Small intestine (tissue), 7 donors: ENCODE results near the gene LMO1. TPM values are rescaled to one million over a fixed set of nuclear protein-coding genes. Genes with fewer than 3 reads are reported as not detected.

ENCODE experiments used
- DNase-seq, 2 donors: peaks; one replicate each; pipeline versions ENCODE4 v3.0.0 to v3.0.0-alpha.2; 2013
- FAIRE-seq: peaks from 2 replicates; lab custom pipeline; 2012; peaks lifted over from hg19 to GRCh38; lab: Jason Lieb, UNC
- H3K27ac ChIP-seq, 3 donors: one replicate each; pipeline ENCODE4 v1.5.1; 2013; ENCODE audit warnings: low read length in 2 of 3, mild to moderate bottlenecking in 2 of 3, control low read depth in 1 of 3, inconsistent platforms in 1 of 3, low read depth in 1 of 3, moderate library complexity in 1 of 3
- H3K27me3 ChIP-seq, 3 donors: one replicate each; pipeline ENCODE4 v1.6.1; 2013; ENCODE audit warnings: low read length in 3 of 3, inconsistent platforms in 1 of 3; ENCODE audit not compliant: control insufficient read depth in 3 of 3, insufficient read depth in 3 of 3
- H3K36me3 ChIP-seq, 3 donors: one replicate each; pipeline ENCODE4 v1.6.1; 2013; ENCODE audit warnings: low read length in 3 of 3, inconsistent platforms in 1 of 3, low read depth in 1 of 3, mild to moderate bottlenecking in 1 of 3, moderate library complexity in 1 of 3; ENCODE audit not compliant: control insufficient read depth in 3 of 3, insufficient read depth in 2 of 3
- H3K4me1 ChIP-seq, 3 donors: one replicate each; pipeline ENCODE4 v1.6.1; 2013; ENCODE audit warnings: low read length in 2 of 3, inconsistent platforms in 1 of 3, low read depth in 1 of 3, mild to moderate bottlenecking in 1 of 3, moderate library complexity in 1 of 3; ENCODE audit not compliant: control insufficient read depth in 3 of 3, insufficient read depth in 2 of 3
- H3K4me3 ChIP-seq, 3 donors: one replicate each; pipeline ENCODE4 v1.5.1; 2013; ENCODE audit warnings: low read length in 3 of 3, control low read depth in 1 of 3, inconsistent platforms in 1 of 3, low read depth in 1 of 3, mild to moderate bottlenecking in 1 of 3, moderate library complexity in 1 of 3
- H3K9me3 ChIP-seq, 2 donors: one replicate each; pipeline ENCODE4 v1.6.1; 2013; ENCODE audit warnings: low read depth in 1 of 2, low read length in 1 of 2; ENCODE audit not compliant: control insufficient read depth in 2 of 2, insufficient read depth in 1 of 2
- WGBS, 3 donors: extraction: QIAGEN DNeasy Blood & Tissue Kit; methylation state at CpG; one replicate each; pipeline ENCODE4 v1.1.7; 2013; 5-methylcytosine and 5-hydroxymethylcytosine counted together
- polyA plus RNA-seq, 4 donors: library from polyadenylated mRNA; stranded (reverse) in 3 of 4; unstranded in 1 of 4; fragments of 200-250 nt in 3 of 4; fragments of 120-200 nt in 1 of 4; gene quantifications; one replicate each; pipeline versions ENCODE4 v1.2.1 to v1.2.3, GENCODE V29; 2013
- donor health status: healthy with polysubstance abuse.
- donor health status: control.
- donor health status: control.
- donor health status: Bipolar disorder and iron deficiency.
- donor health status: healthy.

Gene LMO1
- polyA plus RNA-seq, 4 donors, result 0.04 TPM; not detected in 3

DNA sequence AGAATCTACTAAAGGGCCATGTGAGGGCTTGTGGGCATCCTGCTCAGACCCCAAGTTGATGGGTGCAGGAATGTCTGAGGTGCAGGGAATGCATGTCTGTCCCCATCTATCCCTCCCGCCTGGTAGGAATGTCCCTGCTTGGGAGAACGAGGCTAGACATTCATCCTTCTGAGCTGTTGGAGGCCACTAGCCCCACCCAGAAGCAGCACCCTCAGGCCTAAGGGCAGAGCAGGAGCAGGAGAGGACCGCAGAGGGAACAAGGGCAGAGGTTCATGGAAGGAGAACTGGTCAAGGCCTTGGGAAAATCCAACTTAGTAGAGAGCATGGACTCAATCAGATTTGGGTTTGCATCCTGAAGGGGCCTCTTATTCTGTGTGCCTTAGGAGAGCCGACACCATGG is 22.1 kb upstream of the LMO1 start:
- WGBS, 3 donors, result 79 to 89% (median 79%) methylated on average over 4 of the region's 4 CpGs
- DNase-seq, result no peak
- Histone ChIP-seq H3K36me3 (no peaks in the 10 kb centered on the region), H3K4me3 (no peak overlapping the region), H3K4me1 (peaks cover 0 to 3% (median 0%) of the 10 kb centered on the region in 3 donors), H3K9me3 (peaks cover 0 to 5% of the 10 kb centered on the region in 2 donors), H3K27ac (no peak overlapping the region), H3K27me3 (peaks cover 0 to 29% (median 5%) of the 10 kb centered on the region in 3 donors)
- FAIRE-seq, result no peak

DNA sequence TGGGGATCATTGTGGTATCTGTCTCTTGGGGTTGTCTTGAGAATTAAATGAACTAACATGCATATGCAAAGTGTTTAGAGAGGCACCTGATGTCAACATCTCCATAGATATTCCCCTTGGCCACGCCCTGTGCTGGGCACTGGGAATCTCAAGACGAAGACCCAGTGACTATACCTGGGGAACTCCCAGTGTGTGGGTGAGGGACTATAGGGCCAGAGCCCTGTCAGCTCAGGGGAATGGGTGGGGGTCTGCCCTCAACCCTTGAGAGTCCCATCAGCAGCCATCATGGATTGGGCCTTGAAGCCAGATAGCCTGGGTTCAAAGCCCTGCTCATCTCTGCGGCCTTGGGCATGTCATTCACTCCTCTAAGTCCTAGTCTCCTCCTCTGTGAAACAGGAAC is 21.6 kb upstream of the LMO1 start:
- H3K36me3 ChIP-seq, result no peaks in the 10 kb centered on the region
- H3K9me3 ChIP-seq, result peaks cover 0 to 5% of the 10 kb centered on the region in 2 donors
- H3K4me1 ChIP-seq, result peaks cover 0 to 3% (median 0%) of the 10 kb centered on the region in 3 donors
- no peak overlapping the region for H3K4me3 ChIP-seq
- H3K27me3 ChIP-seq, result peaks cover 0 to 29% (median 5%) of the 10 kb centered on the region in 3 donors
- WGBS, 3 donors, result 77 to 87% (median 84%) methylated on average over 3 of the region's 3 CpGs
- no peak for FAIRE-seq
- H3K27ac ChIP-seq, result no peak overlapping the region
- no peak for DNase-seq

DNA sequence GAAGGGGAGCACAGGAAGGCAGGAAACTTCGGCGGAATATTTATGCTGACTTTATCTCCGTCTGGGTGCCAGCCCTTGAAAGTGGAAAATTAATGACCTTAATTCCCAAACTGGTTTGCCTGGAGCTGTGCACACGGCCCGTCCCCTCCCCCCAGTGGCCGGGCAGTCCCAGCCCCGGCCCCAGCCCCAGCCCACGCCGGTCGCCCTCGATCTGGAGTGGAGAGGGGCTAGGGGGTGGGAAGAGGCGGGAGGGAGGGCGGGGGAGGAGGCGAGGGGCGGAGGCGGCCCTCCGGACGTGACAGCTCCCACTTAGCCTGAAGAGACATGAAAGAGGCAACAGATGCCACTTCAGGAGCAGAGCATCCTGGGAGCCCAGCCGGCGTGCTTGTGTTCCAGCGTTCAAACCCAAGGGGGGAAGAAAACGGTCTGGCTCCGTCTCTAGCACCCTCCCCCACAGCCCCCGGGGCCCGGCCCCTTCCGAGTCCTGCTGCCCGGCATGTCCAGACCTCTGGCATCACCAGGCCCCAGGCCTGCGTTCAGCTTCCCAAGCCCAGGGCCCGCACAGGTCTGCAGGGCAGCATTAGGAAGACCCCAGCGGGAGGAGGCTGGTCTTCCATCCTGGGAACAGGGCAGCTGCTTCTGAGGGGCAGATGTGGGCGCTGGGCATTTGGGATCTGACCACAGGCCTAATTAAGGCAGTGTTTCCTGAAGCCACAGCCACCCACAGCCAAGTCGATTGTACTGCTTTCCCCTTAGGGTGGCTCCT is 20.0 kb upstream of the LMO1 start:
- H3K4me1 ChIP-seq, result peaks cover 0 to 3% (median 0%) of the 10 kb centered on the region in 3 donors
- no peak overlapping the region for H3K4me3 ChIP-seq
- FAIRE-seq, result no peak
- peaks cover 0 to 31% (median 5%) of the 10 kb centered on the region in 3 donors for H3K27me3 ChIP-seq
- 17 to 25% (median 21%) methylated on average over 27 to 32 of the region's 32 CpGs for WGBS, 3 donors
- no peaks in the 10 kb centered on the region for H3K36me3 ChIP-seq
- peak in 1 of 2 donors; percentile 17 for DNase-seq
- peaks cover 0 to 5% of the 10 kb centered on the region in 2 donors for H3K9me3 ChIP-seq
- no peak overlapping the region for H3K27ac ChIP-seq

DNA sequence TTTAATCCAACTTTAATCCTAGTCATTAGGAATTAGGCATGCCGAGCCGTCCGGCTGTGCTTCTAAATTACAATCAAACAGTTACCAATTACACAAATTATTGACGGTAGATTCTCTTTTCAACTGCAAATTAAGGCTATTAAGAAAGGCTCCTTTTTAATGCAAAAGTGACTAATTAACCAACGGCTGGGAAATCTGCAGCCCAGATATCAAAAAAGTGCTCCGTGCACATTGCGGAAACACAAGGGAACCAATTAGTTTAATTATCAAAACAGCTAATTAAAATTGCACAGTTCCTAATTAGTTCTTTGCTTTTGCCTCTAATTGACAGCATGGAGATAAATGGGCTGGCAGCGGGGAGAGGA is 19.4 kb upstream of the LMO1 start:
- Histone ChIP-seq H3K27ac (no peak overlapping the region), H3K4me3 (no peak overlapping the region), H3K4me1 (peaks cover 0 to 3% (median 0%) of the 10 kb centered on the region in 3 donors), H3K36me3 (no peaks in the 10 kb centered on the region), H3K9me3 (peaks cover 0 to 5% of the 10 kb centered on the region in 2 donors), H3K27me3 (peaks cover 0 to 31% (median 5%) of the 10 kb centered on the region in 3 donors)
- 28 to 43% (median 34%) methylated on average over 8 of the region's 8 CpGs for WGBS, 3 donors
- DNase-seq (no peak), FAIRE-seq (no peak)

DNA sequence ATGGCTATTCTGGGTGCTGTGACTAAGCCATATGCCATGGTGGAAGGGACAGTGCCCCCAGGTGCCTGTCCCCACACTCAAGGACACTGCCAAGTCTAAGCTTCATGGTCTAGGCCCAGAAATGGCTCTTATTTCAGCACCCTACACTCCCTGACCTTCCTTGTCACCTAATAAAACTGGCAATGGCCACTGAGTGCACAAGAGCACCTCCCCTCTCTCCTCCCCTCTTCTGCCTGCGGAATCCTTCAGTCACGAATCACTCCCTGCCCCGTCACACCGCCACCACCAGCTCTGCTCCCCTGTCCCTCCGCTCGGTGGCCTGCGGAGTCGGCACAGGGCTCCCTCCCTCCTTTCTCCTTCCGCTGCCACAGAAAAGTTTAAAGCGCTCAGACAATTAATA is 19.0 kb upstream of the LMO1 start:
- Histone ChIP-seq H3K9me3 (peaks cover 0 to 5% of the 10 kb centered on the region in 2 donors), H3K27ac (no peak overlapping the region), H3K4me1 (peaks cover 0 to 3% (median 0%) of the 10 kb centered on the region in 3 donors), H3K27me3 (peaks cover 0 to 31% (median 5%) of the 10 kb centered on the region in 3 donors), H3K4me3 (no peak overlapping the region), H3K36me3 (no peaks in the 10 kb centered on the region)
- FAIRE-seq, result no peak
- no peak for DNase-seq
- 68 to 70% (median 69%) methylated on average over 10 of the region's 10 CpGs for whole genome bisulfite sequencing, 3 donors

DNA sequence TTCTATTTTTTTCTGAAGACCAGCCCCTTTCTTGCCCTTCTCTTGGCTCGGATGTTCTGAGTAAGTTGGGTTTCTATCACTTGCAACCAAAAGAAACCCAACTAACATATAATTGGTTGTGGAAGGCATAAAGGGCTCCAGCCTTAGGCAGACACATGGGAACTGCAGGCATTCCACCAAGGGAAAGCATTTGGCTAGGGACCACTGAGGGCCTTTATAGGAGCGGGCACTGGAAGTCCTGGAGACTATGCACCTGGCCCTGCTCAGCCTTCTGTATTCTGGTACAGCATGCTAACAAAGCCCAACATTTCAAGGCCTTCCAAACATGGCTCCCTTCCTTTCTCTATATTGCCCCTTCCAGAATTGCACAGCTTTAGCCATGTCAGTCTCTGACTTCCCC is 17.6 kb upstream of the LMO1 start:
- H3K36me3 ChIP-seq, result no peaks in the 10 kb centered on the region
- DNase-seq (no peak), FAIRE-seq (no peak)
- H3K27me3 ChIP-seq, result peaks cover 0 to 35% (median 5%) of the 10 kb centered on the region in 3 donors
- H3K27ac ChIP-seq, result no peak overlapping the region
- peaks cover 0 to 5% of the 10 kb centered on the region in 2 donors for H3K9me3 ChIP-seq
- H3K4me1 ChIP-seq, result peaks cover 0 to 3% (median 0%) of the 10 kb centered on the region in 3 donors
- no peak overlapping the region for H3K4me3 ChIP-seq
- WGBS, 3 donors, result 80 to 93% (median 87%) methylated on average over 2 of the region's 2 CpGs

DNA sequence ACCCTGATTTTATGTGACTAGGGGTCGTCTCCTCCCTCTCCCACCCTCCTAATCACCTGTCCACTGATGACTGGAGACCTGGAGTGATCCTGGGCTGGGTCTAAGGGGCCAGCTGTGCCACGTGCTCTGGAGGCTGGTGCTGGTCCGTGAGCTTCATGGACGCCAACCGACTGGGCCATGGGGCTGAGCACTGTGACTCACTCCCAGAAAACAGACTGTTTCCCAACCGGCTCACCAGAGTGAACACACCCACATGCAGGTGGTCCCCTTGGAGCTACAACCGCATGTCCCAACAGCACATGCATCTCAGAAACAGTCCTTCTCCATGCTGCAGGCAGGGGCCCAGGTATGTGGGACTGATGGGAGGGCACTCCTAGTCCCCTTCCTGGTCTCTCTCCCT is 14.0 kb upstream of the LMO1 start:
- Histone ChIP-seq H3K9me3 (peaks cover 0 to 5% of the 10 kb centered on the region in 2 donors), H3K27ac (no peak overlapping the region), H3K4me1 (no peaks in the 10 kb centered on the region), H3K36me3 (no peaks in the 10 kb centered on the region), H3K4me3 (no peak overlapping the region), H3K27me3 (peaks cover 0 to 16% (median 4%) of the 10 kb centered on the region in 3 donors)
- no peak for FAIRE-seq
- WGBS, 3 donors, result 80 to 83% (median 83%) methylated on average over 7 of the region's 7 CpGs
- DNase-seq, result no peak

DNA sequence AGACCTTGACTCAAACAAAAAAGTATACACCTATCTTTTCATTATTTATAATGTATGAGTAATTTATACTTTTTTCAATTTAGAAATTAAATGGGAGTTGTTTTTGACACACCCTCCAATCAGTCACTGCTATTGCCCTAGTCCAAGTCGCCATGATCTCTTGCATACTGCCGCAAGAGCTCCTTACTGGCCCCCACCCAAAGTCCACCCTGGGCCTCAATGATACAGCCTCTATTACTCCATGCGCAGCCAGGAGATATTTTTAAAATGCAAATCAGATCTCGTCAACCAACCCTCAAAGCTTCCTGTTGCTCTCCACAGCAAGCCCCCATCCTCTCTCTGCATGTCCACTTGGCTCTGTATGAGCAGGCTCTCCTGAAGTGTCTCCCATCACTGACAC is 12.8 kb upstream of the LMO1 start:
- no peak overlapping the region for H3K4me3 ChIP-seq
- peaks cover 0 to 9% (median 3%) of the 10 kb centered on the region in 3 donors for H3K27me3 ChIP-seq
- no peaks in the 10 kb centered on the region for H3K4me1 ChIP-seq
- H3K36me3 ChIP-seq, result no peaks in the 10 kb centered on the region
- peaks cover 0 to 5% of the 10 kb centered on the region in 2 donors for H3K9me3 ChIP-seq
- no peak for FAIRE-seq
- WGBS, 3 donors, result 78 to 85% (median 85%) methylated on average over 4 of the region's 4 CpGs
- no peak overlapping the region for H3K27ac ChIP-seq
- DNase-seq, result no peak
